Right lobe of liver (tissue), 6 donors: Measurements from ENCODE around the gene GSS. TPM values are rescaled to one million over a fixed set of nuclear protein-coding genes. Genes with fewer than 3 reads are reported as not detected.

Source experiments
- ATAC-seq, 4 donors: fragments of 200-7000 bp; cut with Tn5 transposase; one replicate each; pipeline ENCODE4 v1.9.1; 2020; ENCODE audit warnings: mild to moderate bottlenecking in 4 of 4, moderate library complexity in 4 of 4
- DNase-seq, 3 donors: peaks; one replicate each; pipeline ENCODE4 v3.0.0-alpha.2; 2020
- H3K27ac ChIP-seq, 3 donors: fragments of 200-600 bp; one replicate each; pipeline ENCODE4 v1.8.0; 2022
- H3K27me3 ChIP-seq, 2 donors: fragments of 200-600 bp; one replicate each; pipeline ENCODE4 v1.8.0; 2022
- H3K36me3 ChIP-seq, 4 donors: fragments of 200-600 bp; sonication (generic) in 1 of 4; one replicate each; pipeline versions ENCODE4 v1.5.1 to v1.8.0; 2017 to 2022; ENCODE audit warnings: control low read depth in 1 of 4
- H3K4me1 ChIP-seq, 4 donors: fragments of 200-600 bp; sonication (generic) in 1 of 4; one replicate each; pipeline versions ENCODE4 v1.5.1 to v1.8.0; 2017 to 2022; ENCODE audit warnings: control low read depth in 1 of 4
- H3K4me3 ChIP-seq, 3 donors: fragments of 200-600 bp; one replicate each; pipeline ENCODE4 v1.8.0; 2022
- H3K9me3 ChIP-seq, 4 donors: fragments of 200-600 bp; sonication (generic) in 1 of 4; one replicate each; pipeline versions ENCODE4 v1.5.1 to v1.8.0; 2017 to 2022; ENCODE audit warnings: control low read depth in 1 of 4
- POLR2A ChIP-seq: fragments of 450-650 bp; IDR thresholded peaks from one replicate; pipeline ENCODE4 v1.6.1; 2017; ENCODE audit warnings: antibody characterized with exemption, mild to moderate bottlenecking
- WGBS: methylation state at CpG from one replicate; pipeline ENCODE4 v1.1.6; 2018; ENCODE audit warnings: low coverage, low lambda C conversion rate; ENCODE audit not compliant: insufficient coverage; ENCODE audit errors: missing lambda C conversion rate; 5-methylcytosine and 5-hydroxymethylcytosine counted together
- intact Hi-C, 2 donors: fragments of 100-400 bp; cut with DNase I; formaldehyde crosslinking; loops; one replicate each; pipeline versions ENCODE4 v1.11.2 to v1.14.1; 2022
- total RNA-seq, 6 experiments: library from RNA; depleted of rRNA in 2 of 6; stranded (reverse); fragments of >200 nt in 2 of 6; fragmentation: NEBNext Ultra II Directional in 3 of 6; extraction: Animal tissue kit (Norgen Biotek cat#: 25700) in 3 of 6; gene quantifications; one replicate each; pipeline versions ENCODE4 v1.1.0 to v1.2.4, GENCODE V29; 2016 to 2023
- TF ChIP-seq, protein P1 (sequence below), 4 donors: fragments of 200-600 bp in 3 of 4; fragments of 450-650 bp in 1 of 4; IDR thresholded peaks; one replicate each; pipeline versions ENCODE4 v1.5.1 to v1.8.0; 2016 to 2022; ENCODE audit warnings: antibody characterized with exemption in 4 of 4, mild to moderate bottlenecking in 2 of 4
- donor health status: DM: no; HTN: yes; CAD: no.
- donor health status: DM: no; HTN: no; CAD: no.
- donor health status: DM: no; HTN: no; CAD: no.
- donor health status: DM: no; HTN: yes; CAD: no.
- donor health status: DM: no; HTN: yes; CAD: no.

GSS gene
- total RNA-seq, 6 experiments from 2014 or later, result 25.9 to 63.6 (median 31.7) TPM

DNA sequence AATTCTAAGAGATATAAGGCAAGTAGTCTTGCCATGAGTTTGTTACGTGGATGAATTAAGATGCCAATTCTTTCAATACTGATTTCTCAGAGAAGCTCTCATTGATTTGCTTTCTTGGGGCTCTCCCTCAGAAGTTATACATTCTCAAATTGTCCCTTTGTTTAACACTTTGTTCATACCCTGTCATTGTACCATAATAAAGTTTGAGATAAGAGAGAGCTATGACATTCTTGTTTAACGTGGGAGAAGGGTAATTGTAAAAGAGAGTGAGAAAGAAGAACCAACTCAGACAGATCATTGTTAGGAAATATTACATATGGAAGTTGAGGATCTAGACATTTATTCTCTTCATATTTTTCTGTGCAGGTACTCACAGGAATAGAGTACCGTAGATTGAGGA is 60.1 kb downstream of the GSS start:
- no peaks in the 10 kb centered on the region for H3K9me3 ChIP-seq

GRCh38 chr20:34894723-34895122 is 60.9 kb downstream of the GSS start:
- ATAC-seq, result peak; percentile 37 to 70 (median 64)
- TF ChIP-seq, protein P1, sequence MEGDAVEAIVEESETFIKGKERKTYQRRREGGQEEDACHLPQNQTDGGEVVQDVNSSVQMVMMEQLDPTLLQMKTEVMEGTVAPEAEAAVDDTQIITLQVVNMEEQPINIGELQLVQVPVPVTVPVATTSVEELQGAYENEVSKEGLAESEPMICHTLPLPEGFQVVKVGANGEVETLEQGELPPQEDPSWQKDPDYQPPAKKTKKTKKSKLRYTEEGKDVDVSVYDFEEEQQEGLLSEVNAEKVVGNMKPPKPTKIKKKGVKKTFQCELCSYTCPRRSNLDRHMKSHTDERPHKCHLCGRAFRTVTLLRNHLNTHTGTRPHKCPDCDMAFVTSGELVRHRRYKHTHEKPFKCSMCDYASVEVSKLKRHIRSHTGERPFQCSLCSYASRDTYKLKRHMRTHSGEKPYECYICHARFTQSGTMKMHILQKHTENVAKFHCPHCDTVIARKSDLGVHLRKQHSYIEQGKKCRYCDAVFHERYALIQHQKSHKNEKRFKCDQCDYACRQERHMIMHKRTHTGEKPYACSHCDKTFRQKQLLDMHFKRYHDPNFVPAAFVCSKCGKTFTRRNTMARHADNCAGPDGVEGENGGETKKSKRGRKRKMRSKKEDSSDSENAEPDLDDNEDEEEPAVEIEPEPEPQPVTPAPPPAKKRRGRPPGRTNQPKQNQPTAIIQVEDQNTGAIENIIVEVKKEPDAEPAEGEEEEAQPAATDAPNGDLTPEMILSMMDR (IDR thresholded peaks at IDR 0.05), result no peak
- no peak for TF ChIP-seq POLR2A
- WGBS, result 6% methylated on average over 1 of the region's 1 CpG
- intact Hi-C loops, result no loop called here
- no peak overlapping the region for H3K4me3 ChIP-seq
- H3K36me3 ChIP-seq, result peaks cover 0 to 3% (median 0%) of the 10 kb centered on the region in 4 donors
- peak overlapping the region in 2 of 3 donors; percentile 2 to 67 for H3K27ac ChIP-seq
- no peaks in the 10 kb centered on the region for H3K27me3 ChIP-seq
- no peaks in the 10 kb centered on the region for H3K9me3 ChIP-seq
- H3K4me1 ChIP-seq, result peaks cover 0 to 45% (median 11%) of the 10 kb centered on the region in 4 donors
- DNase-seq, result no peak

More for the DNA sequence above, 60.1 kb downstream of the GSS start:
- TF ChIP-seq, protein P1 (IDR thresholded peaks at IDR 0.05), result no peak
- no peak for TF ChIP-seq POLR2A
- peaks cover 0 to 3% (median 0%) of the 10 kb centered on the region in 4 donors for H3K36me3 ChIP-seq
- intact Hi-C loops, result no loop called here
- H3K27me3 ChIP-seq, result no peaks in the 10 kb centered on the region
- 63% methylated on average over 3 of the region's 3 CpGs for WGBS
- ATAC-seq (no peak), DNase-seq (no peak)
- no peak overlapping the region for H3K27ac ChIP-seq
- peaks cover 0 to 45% (median 11%) of the 10 kb centered on the region in 4 donors for H3K4me1 ChIP-seq
- no peak overlapping the region for H3K4me3 ChIP-seq

GRCh38 chr20:34892671-34893070 is 62.9 kb downstream of the GSS start:
- no peak for ATAC-seq
- no peaks in the 10 kb centered on the region for H3K27me3 ChIP-seq
- TF ChIP-seq POLR2A, result no peak
- TF ChIP-seq, protein P1 (IDR thresholded peaks at IDR 0.05), result no peak
- no peak for DNase-seq
- no peak overlapping the region for H3K27ac ChIP-seq
- H3K4me1 ChIP-seq, result peaks cover 0 to 45% (median 11%) of the 10 kb centered on the region in 4 donors
- peaks cover 0 to 3% (median 0%) of the 10 kb centered on the region in 4 donors for H3K36me3 ChIP-seq
- intact Hi-C loops, result no loop called here
- H3K4me3 ChIP-seq, result no peak overlapping the region
- H3K9me3 ChIP-seq, result no peaks in the 10 kb centered on the region
- 94% methylated on average over 2 of the region's 2 CpGs for WGBS

DNA sequence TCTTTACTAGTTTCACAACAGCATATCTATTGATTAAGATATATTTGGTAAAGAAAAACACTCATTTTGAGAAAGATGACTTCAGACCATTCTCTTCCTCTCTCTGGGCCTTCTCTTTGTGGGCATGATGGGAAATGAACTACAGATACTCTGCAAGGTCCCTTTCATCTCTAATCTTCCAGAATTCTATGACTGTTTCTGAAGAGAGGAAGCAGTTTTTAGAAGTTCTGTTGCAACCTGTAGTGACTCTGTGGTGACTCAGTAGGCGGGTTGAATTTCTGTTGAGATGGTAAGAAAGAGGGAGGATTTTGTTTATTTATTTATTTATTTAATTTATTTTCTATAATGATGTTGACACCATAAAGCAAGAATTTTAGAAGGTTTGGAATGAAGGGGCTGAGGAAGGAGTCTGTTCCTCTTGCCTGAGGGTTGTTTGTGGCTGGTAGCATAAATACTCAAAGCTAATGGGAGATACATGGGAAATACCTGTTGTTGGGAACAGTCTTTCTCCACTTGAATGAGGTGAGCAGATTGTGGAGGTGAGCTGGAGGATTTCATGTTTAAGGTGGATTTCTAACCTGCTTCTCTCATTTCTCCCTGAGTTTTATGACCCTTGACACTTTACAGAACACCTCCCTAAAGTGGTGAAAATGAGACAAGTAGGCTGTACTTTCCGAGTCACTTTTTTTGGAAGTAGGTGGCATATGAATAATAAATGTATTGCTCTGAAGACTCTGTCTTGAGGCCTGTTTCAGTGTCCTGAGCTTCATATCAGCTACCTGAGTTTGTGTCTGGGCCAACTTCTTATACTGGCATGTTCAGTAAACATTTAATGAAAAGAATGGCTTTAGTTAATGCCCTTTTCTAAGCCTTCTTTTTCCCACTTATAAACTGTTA is 64.2 kb downstream of the GSS start:
- Histone ChIP-seq H3K27ac (no peak overlapping the region), H3K4me3 (no peak overlapping the region), H3K4me1 (peaks cover 0 to 42% (median 11%) of the 10 kb centered on the region in 4 donors), H3K9me3 (no peaks in the 10 kb centered on the region), H3K36me3 (peaks cover 0 to 3% (median 0%) of the 10 kb centered on the region in 4 donors), H3K27me3 (no peaks in the 10 kb centered on the region)
- intact Hi-C loops, result no loop called here
- TF ChIP-seq, protein P1 (IDR thresholded peaks at IDR 0.05), result no peak
- TF ChIP-seq POLR2A, result no peak
- WGBS, result 73% methylated on average over 2 of the region's 2 CpGs
- DNase-seq (no peak), ATAC-seq (peak in 1 of 4 donors; percentile 45)
